Nasal cavity respiratory epithelium epithelial cell of viscerocranial mucosa (primary cell): Measurements from ENCODE around the gene CDC45. TPM values are rescaled to one million over a fixed set of nuclear protein-coding genes. Genes with fewer than 3 reads are reported as not detected.

Source experiments
- total RNA-seq: library from RNA; depleted of rRNA; stranded (reverse); fragments of >200 nt; gene quantifications from 2 replicates; pipeline ENCODE4 v1.2.3, GENCODE V29; 2014

Gene CDC45, protein sequence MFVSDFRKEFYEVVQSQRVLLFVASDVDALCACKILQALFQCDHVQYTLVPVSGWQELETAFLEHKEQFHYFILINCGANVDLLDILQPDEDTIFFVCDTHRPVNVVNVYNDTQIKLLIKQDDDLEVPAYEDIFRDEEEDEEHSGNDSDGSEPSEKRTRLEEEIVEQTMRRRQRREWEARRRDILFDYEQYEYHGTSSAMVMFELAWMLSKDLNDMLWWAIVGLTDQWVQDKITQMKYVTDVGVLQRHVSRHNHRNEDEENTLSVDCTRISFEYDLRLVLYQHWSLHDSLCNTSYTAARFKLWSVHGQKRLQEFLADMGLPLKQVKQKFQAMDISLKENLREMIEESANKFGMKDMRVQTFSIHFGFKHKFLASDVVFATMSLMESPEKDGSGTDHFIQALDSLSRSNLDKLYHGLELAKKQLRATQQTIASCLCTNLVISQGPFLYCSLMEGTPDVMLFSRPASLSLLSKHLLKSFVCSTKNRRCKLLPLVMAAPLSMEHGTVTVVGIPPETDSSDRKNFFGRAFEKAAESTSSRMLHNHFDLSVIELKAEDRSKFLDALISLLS
- total RNA-seq = 0.21 and 0.68 TPM in 2 replicates

DNA sequence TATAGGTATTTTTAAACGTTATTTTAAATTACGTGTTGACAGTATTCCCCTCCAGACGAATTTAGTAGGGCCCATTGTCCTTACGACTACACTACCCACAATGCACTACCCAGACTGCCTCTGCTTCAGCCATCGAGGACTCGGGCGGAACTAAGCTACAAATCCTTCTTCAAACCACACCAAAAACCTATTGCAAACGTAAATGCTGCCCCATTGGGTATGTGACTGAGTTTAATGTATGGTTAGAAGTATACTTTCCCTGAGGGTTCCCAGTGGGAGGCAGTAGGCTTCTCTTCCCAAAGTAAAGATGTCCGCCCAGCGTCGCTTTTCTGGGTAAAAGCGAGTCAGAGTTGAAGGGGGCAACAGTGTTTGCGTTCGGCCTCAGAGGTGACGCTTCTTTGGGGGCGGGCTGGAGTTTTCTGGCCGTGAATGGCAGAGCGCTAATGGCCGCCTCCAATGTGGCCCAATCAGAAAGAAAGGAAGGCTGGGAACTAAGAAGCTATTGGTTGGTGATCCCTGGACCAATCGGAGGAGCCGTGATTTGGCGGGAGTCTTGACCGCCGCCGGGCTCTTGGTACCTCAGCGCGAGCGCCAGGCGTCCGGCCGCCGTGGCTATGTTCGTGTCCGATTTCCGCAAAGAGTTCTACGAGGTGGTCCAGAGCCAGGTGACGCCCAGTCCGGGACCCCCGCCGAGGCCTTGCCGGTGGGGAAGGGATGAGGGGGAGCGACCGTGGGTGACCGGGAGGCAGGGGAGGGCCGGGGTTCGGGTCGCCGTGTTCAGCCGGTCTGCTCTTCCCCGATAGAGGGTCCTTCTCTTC, at the start of gene CDC45:
Gene CDC45, plus strand, starts transcription at position 566 of the 818 bp plus-strand sequence. Its CDS starts 49 bp downstream, at position 615.

DNA sequence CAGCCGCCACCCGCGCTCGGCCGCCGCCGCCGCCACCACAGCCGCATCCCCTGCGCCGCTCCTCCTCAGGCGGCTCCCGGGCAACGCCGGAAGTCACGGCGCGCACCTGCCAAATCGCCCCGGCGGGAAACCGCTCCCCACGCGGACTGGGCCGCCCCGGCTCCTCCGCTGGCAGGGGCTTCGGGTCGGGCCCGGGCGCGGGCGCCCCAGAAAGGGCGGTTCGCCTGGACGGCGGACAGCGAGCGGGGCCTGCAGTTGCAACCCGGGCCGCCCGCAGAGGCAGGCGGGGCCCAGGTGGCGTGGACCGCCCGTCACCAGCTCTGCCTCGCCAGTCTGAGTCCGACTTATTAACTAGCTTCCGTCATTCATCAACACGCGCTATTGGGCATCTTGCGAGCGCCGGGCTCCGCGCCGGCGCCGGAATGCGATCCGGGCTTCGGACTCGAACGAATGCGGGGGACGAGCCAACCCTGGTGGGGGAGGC, 48.0 kb upstream of the CDC45 start, which contains the start of gene HIRA:
Gene HIRA, minus strand, starts transcription at position 85 of the 484 bp plus-strand sequence. CDS start 257 bp downstream, outside the sequence.

DNA sequence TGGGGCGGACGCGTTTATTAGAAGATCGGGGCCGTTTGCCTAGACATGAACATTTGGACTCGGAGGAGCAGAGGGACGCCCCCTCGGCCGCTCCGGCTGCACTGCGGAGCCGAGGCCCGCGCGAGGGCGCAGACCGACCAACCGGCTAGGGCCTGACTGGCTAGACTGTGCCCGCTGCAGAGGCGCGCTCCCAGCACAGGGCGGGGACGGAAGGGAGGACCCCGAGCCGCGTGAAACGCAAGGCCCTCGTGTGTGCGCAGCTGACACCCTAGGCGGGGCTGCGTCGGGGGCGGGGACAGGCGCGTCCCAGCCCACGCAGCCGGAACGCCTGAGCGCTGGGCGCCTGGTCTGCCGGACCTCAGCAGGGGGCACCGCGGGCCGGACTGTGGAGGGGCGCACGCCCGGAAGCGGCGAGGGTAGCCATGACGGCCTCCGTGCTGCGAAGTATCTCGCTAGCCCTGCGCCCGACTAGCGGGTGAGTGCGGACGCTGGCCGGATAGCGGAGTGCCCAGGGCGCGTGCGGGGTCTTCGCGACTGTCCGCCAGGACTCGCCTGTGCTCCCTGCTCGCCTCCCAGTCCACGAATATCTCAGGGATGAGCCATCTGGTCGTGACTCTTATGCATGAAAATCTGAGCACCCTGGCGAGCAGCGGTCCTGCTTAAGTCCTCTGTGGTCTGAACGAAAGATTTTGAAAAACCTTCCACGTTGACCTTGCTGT, 47.4 kb upstream of the CDC45 start, which contains the start of gene MRPL40:
Gene MRPL40, plus strand, starts transcription at position 413 of the 719 bp plus-strand sequence. Its CDS starts 10 bp downstream, at position 423.

DNA sequence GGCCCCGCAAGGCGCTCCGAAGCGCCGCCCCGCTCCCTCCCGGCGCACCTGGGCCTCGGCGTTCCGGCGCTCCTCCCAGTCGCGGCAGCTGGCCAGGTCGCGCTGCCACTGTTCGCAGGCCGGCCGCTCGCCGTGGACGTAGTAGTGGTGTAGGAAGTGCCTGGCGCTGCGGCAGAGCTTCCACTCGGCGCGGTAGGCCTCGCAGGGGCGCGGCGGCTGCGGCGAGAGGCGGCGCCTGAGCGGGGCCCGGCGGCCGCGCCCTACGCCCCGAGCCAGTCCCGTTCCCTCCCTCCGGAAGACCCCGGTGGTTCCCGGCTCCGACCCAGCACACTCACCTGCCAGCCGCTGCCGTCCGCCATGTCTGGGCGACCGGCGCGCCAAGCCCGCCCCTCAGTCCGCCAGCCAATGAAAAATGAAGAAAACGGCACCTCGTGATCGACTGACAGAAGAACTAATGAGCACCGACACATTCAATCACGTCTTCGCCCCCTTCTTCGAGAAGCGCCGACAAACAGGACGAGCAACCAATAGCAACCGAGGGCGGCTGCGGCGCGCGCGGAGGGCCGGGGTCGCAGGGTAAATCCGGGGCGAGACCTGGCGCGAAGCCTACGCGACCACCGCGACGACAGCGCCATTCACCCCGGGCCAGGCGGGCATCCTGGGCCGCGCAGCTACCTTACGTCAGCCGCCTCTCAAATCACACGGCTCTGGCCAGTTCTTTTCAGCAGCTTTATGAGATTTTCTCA, 32.2 kb upstream of the CDC45 start, which contains the start of gene C22orf39:
Gene C22orf39, minus strand, starts transcription at position 382 of the 746 bp plus-strand sequence. Its CDS starts 23 bp downstream, at position 359.

DNA sequence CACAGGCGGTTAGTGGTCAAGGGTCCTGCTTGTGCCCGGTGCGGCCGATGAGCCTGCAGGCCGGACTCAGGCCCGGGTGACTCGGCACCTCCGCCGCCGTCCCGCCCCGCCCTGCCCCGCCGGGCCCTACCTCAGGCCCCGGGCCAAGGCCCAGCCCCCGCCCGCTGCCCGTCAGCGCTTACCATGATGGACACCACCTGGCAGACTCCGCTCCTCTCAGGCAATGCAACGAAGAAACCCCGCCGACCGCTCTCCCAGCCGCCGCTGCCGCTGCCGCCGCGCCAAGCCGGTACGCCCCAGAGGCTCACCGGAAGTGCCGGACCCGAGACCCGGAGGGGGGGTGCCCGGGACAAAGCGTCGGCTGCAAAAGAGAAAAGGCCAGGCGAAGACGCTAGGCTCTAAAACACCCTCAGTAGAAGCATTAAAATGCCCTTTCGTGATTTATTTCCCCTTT, 792 bp upstream of the CDC45 start, which contains the start of gene UFD1:
Gene UFD1, minus strand, starts transcription at position 293 of the 454 bp plus-strand sequence. Its CDS starts 108 bp downstream, at position 185.

DNA sequence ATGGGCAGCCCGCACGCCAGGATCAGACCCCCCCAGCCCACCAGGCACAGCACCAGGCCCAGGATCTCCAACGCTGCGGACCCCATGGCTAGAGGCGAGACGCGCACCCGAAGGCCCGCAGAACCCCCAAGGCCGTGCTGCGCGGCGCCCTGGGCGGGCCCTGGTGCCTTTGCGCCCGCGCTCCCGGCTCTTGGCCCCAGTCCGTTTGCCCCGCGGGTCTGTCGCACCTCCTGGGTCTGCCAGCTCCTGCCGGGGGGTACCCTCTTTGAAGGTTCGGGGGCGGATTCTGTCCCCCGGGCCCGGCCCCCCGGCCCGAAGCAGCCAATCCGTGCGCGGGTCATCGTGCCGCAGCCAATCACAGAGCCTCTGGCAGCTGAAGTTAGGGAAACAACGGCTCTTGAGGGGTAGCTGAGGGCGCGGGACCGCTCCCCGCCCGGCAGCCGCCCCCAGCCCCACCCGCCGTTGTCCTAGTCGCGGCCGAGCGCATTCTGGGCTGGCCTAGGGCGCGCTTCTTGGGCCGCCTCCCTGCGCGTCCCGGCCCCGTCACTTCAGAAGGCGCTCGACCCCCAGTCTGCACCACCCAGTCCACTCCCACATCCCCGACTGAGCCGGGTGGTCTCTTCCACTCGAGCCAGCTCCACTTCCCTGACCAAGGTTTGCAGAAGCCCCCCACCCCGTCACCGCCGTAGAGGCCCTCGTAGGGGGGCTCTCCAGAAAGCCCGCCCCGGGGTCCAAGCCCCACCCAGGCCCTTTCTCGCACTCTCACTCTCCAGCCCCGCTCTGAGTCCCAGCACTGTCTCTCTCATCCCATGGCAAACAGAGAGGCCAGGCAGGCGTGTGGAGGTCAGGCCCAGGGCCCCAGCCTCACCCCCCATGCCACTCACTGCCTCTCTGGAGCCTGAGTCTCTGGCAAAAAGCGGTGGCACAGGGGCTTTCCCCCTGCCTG, 44.7 kb downstream of the CDC45 start, which contains the start of gene CLDN5:
Gene CLDN5, minus strand, starts transcription at position 241 of the 946 bp plus-strand sequence. Its CDS starts 155 bp downstream, at position 86.

Other genes with a start within 250 kb of the CDC45 start
- 8.5 and 26.9 TPM in 2 replicates for gene CLTCL1, start 188.2 kb upstream of the CDC45 start, total RNA-seq
- gene HIRA, start 48.2 kb upstream of the CDC45 start, total RNA-seq = 19.8 and 40.2 TPM in 2 replicates
- 46.2 and 56.7 TPM in 2 replicates for gene MRPL40, start 47.4 kb upstream of the CDC45 start, total RNA-seq
- 23.9 and 24.7 TPM in 2 replicates for gene C22orf39, start 32.2 kb upstream of the CDC45 start, total RNA-seq
- 62.5 and 76.9 TPM in 2 replicates for gene UFD1, start 727 bp upstream of the CDC45 start, total RNA-seq
- gene CLDN5, start 44.5 kb downstream of the CDC45 start, total RNA-seq = 1.0 TPM in 1 of 2 replicates, not detected in the other
- gene SEPTIN5, start 234.6 kb downstream of the CDC45 start, total RNA-seq = 4.4 and 22.6 TPM in 2 replicates
- 0.68 and 1.9 TPM in 2 replicates for gene GP1BB, start 243.6 kb downstream of the CDC45 start, total RNA-seq